Measurements from ENCODE around the gene MTMR2. TPM values are rescaled to one million over a fixed set of nuclear protein-coding genes. Genes with fewer than 3 reads are reported as not detected.
"Not testable (repeated sequence)": the region's sequence is repeated elsewhere in the genome, so short reads cannot be mapped to it uniquely, and the experiment has no call there.

Gene MTMR2
- total and polyA plus RNA-seq, 4 donors: 24.8 to 40.6 (median 32.3) TPM

- DNase-seq (no peak), ATAC-seq (ENCODE audit: low FRiP score) (no peak)
- no peaks in the 10 kb centered on the region for H3K27me3 ChIP-seq (ENCODE audit: control insufficient read depth in 1 of 2, insufficient read depth in 2 of 2, low read length in 1 of 2)
- H3K9me3 ChIP-seq (ENCODE audit: control insufficient read depth, low read length): no peaks in the 10 kb centered on the region
- peaks cover 0 to 6% of the 10 kb centered on the region in 2 donors for H3K36me3 ChIP-seq (ENCODE audit: control insufficient read depth in 1 of 2, insufficient read depth in 2 of 2, low read length in 1 of 2)
- peaks cover 0 to 1% of the 10 kb centered on the region in 2 donors for H3K4me1 ChIP-seq (ENCODE audit: control insufficient read depth in 1 of 2, insufficient read depth in 2 of 2, low read length in 2 of 2)
- 76% methylated on average over 3 of the region's 3 CpGs for WGBS, 2 donors
- H3K4me3 ChIP-seq (ENCODE audit: low read length in 2 of 2): no peak overlapping the region
- H3K27ac ChIP-seq (ENCODE audit: low read depth in 1 of 2, low read length in 2 of 2): no peak overlapping the region
- intact Hi-C loops (cut with DNase I): no loop called here
Measured at GRCh38 chr11:95832763-95833162, 91.1 kb downstream of the MTMR2 start.

- no peak overlapping the region for H3K27ac ChIP-seq (ENCODE audit: low read depth in 1 of 2, low read length in 2 of 2)
- H3K4me1 ChIP-seq (ENCODE audit: control insufficient read depth in 1 of 2, insufficient read depth in 2 of 2, low read length in 2 of 2): peaks cover 0 to under 1% of the 10 kb centered on the region in 2 donors
- H3K27me3 ChIP-seq (ENCODE audit: control insufficient read depth in 1 of 2, insufficient read depth in 2 of 2, low read length in 1 of 2): no peaks in the 10 kb centered on the region
- no peak for ATAC-seq (ENCODE audit: low FRiP score)
- WGBS, 2 donors: 63 to 66% methylated on average over 2 of the region's 2 CpGs
- H3K4me3 ChIP-seq (ENCODE audit: low read length in 2 of 2): no peak overlapping the region
- no peaks in the 10 kb centered on the region for H3K9me3 ChIP-seq (ENCODE audit: control insufficient read depth, low read length)
- H3K36me3 ChIP-seq (ENCODE audit: control insufficient read depth in 1 of 2, insufficient read depth in 2 of 2, low read length in 1 of 2): peaks cover 0 to 6% of the 10 kb centered on the region in 2 donors
- DNase-seq: no peak
- intact Hi-C loops (cut with DNase I): no loop called here
Measured at GRCh38 chr11:95831198-95831883, 92.6 kb downstream of the MTMR2 start.

DNA sequence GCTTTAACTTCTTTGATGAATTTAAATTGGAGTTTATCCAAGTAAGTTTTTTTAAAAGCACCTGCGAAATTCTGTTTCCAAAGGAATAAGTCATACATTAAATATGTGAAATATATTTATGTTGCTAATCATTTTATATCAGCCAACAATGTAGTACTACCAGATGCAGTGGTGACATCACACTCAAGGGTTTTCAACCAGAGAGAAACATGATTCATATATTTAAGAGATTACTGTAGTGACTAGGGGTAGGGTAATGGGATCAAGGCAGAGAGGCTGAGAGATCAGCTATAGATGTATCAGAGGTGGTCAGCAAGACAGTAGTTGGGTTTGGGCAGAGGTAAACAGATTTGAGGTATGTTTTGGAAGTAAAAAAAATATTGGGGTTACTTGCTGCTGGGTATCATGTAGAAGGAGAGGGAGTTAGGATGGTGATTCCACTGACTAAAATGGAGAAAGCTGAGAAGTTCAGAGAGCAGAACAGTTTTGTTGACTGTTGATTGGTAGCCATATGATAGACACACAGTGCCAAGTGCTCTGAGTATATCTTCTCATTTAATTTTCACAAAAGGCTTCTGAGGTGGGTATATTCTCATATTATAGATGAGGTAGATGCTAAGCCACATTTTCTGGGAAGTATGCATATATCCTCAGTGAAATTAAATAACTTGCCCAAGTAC lies 94.2 kb downstream of the MTMR2 start:
- intact Hi-C loops (cut with DNase I): no loop called here
- H3K36me3 ChIP-seq (ENCODE audit: control insufficient read depth in 1 of 2, insufficient read depth in 2 of 2, low read length in 1 of 2): peaks cover 0 to 3% of the 10 kb centered on the region in 2 donors
- H3K4me1 ChIP-seq (ENCODE audit: control insufficient read depth in 1 of 2, insufficient read depth in 2 of 2, low read length in 2 of 2): no peaks in the 10 kb centered on the region
- no peak overlapping the region for H3K27ac ChIP-seq (ENCODE audit: low read depth in 1 of 2, low read length in 2 of 2)
- 67 to 78% methylated on average over 1 of the region's 1 CpG for WGBS, 2 donors
- no peaks in the 10 kb centered on the region for H3K9me3 ChIP-seq (ENCODE audit: control insufficient read depth, low read length)
- ATAC-seq (ENCODE audit: low FRiP score) (no peak), DNase-seq (no peak)
- H3K27me3 ChIP-seq (ENCODE audit: control insufficient read depth in 1 of 2, insufficient read depth in 2 of 2, low read length in 1 of 2): no peaks in the 10 kb centered on the region
- no peak overlapping the region for H3K4me3 ChIP-seq (ENCODE audit: low read length in 2 of 2)

GRCh38 chr11:95827696-95828095 lies 96.2 kb downstream of the MTMR2 start:
- ATAC-seq (ENCODE audit: low FRiP score) (no peak), DNase-seq (no peak)
- no peaks in the 10 kb centered on the region for H3K4me1 ChIP-seq (ENCODE audit: control insufficient read depth in 1 of 2, insufficient read depth in 2 of 2, low read length in 2 of 2)
- 86 to 91% methylated on average over 4 of the region's 4 CpGs for WGBS, 2 donors
- H3K36me3 ChIP-seq (ENCODE audit: control insufficient read depth in 1 of 2, insufficient read depth in 2 of 2, low read length in 1 of 2): no peaks in the 10 kb centered on the region
- H3K9me3 ChIP-seq (ENCODE audit: control insufficient read depth, low read length): no peaks in the 10 kb centered on the region
- no peak overlapping the region for H3K4me3 ChIP-seq (ENCODE audit: low read length in 2 of 2)
- no peaks in the 10 kb centered on the region for H3K27me3 ChIP-seq (ENCODE audit: control insufficient read depth in 1 of 2, insufficient read depth in 2 of 2, low read length in 1 of 2)
- no peak overlapping the region for H3K27ac ChIP-seq (ENCODE audit: low read depth in 1 of 2, low read length in 2 of 2)
- intact Hi-C loops (cut with DNase I): no loop called here

DNA sequence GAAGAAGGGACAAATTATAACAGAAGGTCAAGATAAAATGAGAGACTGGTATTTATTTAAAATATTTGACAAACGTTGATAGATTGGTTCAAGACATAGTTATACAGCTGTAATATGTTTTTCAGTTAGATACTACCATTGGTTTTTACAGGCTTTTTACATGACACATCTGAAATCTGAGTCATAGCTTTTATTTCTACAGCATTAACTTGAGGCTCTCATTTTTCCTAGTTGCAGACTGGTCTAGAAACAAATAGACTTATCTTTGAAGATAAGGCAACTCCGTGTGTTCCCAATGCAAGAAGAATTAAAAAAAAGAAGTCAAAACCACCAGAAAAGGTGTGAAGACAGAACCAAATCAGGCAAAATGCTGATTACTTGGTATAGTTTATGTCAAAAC lies 102.3 kb downstream of the MTMR2 start:
- peaks cover 0 to 4% of the 10 kb centered on the region in 2 donors for H3K36me3 ChIP-seq (ENCODE audit: control insufficient read depth in 1 of 2, insufficient read depth in 2 of 2, low read length in 1 of 2)
- 18 to 20% methylated on average over 2 of the region's 2 CpGs for WGBS, 2 donors
- no peak for DNase-seq
- no peak overlapping the region for H3K27ac ChIP-seq (ENCODE audit: low read depth in 1 of 2, low read length in 2 of 2)
- no peak for ATAC-seq (ENCODE audit: low FRiP score)
- no peaks in the 10 kb centered on the region for H3K27me3 ChIP-seq (ENCODE audit: control insufficient read depth in 1 of 2, insufficient read depth in 2 of 2, low read length in 1 of 2)
- H3K9me3 ChIP-seq (ENCODE audit: control insufficient read depth, low read length): no peaks in the 10 kb centered on the region
- H3K4me3 ChIP-seq (ENCODE audit: low read length in 2 of 2): no peak overlapping the region
- H3K4me1 ChIP-seq (ENCODE audit: control insufficient read depth in 1 of 2, insufficient read depth in 2 of 2, low read length in 2 of 2): no peaks in the 10 kb centered on the region
- intact Hi-C loops (cut with DNase I): no loop called here

DNA sequence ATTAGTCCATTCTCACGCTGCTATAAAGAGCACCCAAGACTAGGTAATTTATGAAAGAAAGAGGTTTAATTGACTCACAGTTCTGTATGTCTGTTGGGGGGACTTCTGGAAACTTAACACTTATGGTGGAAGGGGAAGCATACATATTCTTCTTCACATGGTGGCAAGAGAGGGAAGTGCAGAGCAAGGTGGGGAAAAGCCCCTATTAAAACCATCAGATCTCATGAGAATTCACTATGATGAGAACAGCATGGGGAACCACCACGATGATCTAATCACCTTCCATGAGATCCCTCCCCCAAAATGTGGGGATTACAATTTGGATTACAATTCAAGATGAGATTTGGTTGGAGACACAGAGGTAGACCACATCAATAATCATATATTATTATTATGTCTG lies 107.9 kb downstream of the MTMR2 start:
- H3K27me3 ChIP-seq (ENCODE audit: control insufficient read depth in 1 of 2, insufficient read depth in 2 of 2, low read length in 1 of 2): no peaks in the 10 kb centered on the region
- DNase-seq (no peak), ATAC-seq (ENCODE audit: low FRiP score) (no peak)
- H3K9me3 ChIP-seq (ENCODE audit: control insufficient read depth, low read length): no peaks in the 10 kb centered on the region
- intact Hi-C loops (cut with DNase I): no loop called here
- no peaks in the 10 kb centered on the region for H3K4me1 ChIP-seq (ENCODE audit: control insufficient read depth in 1 of 2, insufficient read depth in 2 of 2, low read length in 2 of 2)
- H3K4me3 ChIP-seq (ENCODE audit: low read length in 2 of 2): no peak overlapping the region
- no peaks in the 10 kb centered on the region for H3K36me3 ChIP-seq (ENCODE audit: control insufficient read depth in 1 of 2, insufficient read depth in 2 of 2, low read length in 1 of 2)
- WGBS, 2 donors: 96% methylated on average over 2 of the region's 2 CpGs
- H3K27ac ChIP-seq (ENCODE audit: low read depth in 1 of 2, low read length in 2 of 2): no peak overlapping the region

DNA sequence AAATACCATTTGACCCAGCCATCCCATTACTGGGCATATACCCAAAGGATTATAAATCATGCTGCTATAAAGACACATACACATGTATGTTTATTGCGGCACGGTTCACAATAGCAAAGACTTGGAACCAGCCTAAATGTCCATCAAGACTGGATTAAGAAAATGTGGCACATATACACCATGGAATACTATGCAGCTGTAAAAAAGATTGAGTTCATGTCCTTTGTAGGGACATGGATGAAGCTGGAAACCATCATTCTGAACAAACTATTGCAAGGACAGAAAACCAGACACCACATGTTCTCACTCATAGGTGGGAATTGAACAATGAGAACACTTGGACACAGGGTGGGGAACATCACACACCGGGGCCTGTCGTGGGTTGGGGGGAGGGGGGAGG lies 112.9 kb downstream of the MTMR2 start:
- intact Hi-C loops (cut with DNase I); H3K4me3 ChIP-seq (ENCODE audit: low read length in 2 of 2); H3K9me3 ChIP-seq (ENCODE audit: control insufficient read depth, low read length); H3K4me1 ChIP-seq (ENCODE audit: control insufficient read depth in 1 of 2, insufficient read depth in 2 of 2, low read length in 2 of 2); ATAC-seq (ENCODE audit: low FRiP score); DNase-seq; H3K27me3 ChIP-seq (ENCODE audit: control insufficient read depth in 1 of 2, insufficient read depth in 2 of 2, low read length in 1 of 2); H3K36me3 ChIP-seq (ENCODE audit: control insufficient read depth in 1 of 2, insufficient read depth in 2 of 2, low read length in 1 of 2); H3K27ac ChIP-seq (ENCODE audit: low read depth in 1 of 2, low read length in 2 of 2): not testable (repeated sequence)
- 98% methylated on average over 4 of the region's 4 CpGs for WGBS, 2 donors

DNA sequence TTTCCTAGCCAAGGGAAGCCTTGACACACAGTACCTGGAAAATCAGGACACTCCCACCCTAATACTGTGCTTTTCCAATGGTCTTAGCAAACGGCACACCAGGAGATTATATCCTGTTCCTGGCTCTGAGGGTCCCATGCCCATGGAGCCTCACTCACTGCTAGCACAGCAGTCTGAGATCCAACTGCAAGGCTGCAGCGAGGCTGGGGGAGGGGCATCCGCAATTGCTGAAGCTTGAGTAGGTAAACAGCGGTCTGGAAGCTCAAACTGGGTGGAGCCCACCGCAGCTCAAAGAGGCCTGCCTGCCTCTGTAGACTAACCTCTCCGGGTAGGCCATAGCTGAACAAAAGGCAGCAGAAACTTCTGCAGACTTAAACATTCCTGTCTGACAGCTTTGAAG lies 117.4 kb downstream of the MTMR2 start:
- WGBS, 2 donors: 98% methylated on average over 6 of the region's 6 CpGs
- H3K27me3 ChIP-seq (ENCODE audit: control insufficient read depth in 1 of 2, insufficient read depth in 2 of 2, low read length in 1 of 2); H3K27ac ChIP-seq (ENCODE audit: low read depth in 1 of 2, low read length in 2 of 2); intact Hi-C loops (cut with DNase I); ATAC-seq (ENCODE audit: low FRiP score); H3K4me3 ChIP-seq (ENCODE audit: low read length in 2 of 2); H3K4me1 ChIP-seq (ENCODE audit: control insufficient read depth in 1 of 2, insufficient read depth in 2 of 2, low read length in 2 of 2); H3K36me3 ChIP-seq (ENCODE audit: control insufficient read depth in 1 of 2, insufficient read depth in 2 of 2, low read length in 1 of 2); H3K9me3 ChIP-seq (ENCODE audit: control insufficient read depth, low read length): not testable (repeated sequence)
- DNase-seq: peak in 1 of 2 donors; percentile 42

DNA sequence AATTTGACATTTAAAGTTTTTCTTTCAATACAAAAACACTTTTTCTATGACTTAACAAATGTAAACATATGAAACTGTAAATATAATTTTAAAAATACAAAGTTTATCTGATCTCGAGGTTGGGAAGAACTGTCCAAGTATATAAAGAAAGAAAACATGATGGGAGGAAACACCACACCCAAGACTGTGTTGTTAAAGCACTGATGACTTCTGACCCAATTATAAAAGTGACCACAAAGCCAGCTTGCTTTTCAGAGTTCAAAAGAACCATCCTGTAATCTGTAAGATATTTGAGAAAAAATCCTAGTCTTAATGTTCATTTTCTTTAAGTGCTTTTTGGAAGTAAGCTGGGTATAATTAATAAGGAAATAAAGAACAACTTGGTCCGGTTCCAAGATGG lies 118.0 kb downstream of the MTMR2 start:
- intact Hi-C loops (cut with DNase I): no loop called here
- H3K9me3 ChIP-seq (ENCODE audit: control insufficient read depth, low read length): no peaks in the 10 kb centered on the region
- WGBS, 2 donors: 89 to 98% methylated on average over 2 of the region's 2 CpGs
- H3K4me1 ChIP-seq (ENCODE audit: control insufficient read depth in 1 of 2, insufficient read depth in 2 of 2, low read length in 2 of 2): no peaks in the 10 kb centered on the region
- peaks cover 0 to 3% of the 10 kb centered on the region in 2 donors for H3K36me3 ChIP-seq (ENCODE audit: control insufficient read depth in 1 of 2, insufficient read depth in 2 of 2, low read length in 1 of 2)
- ATAC-seq (ENCODE audit: low FRiP score) (no peak), DNase-seq (no peak)
- no peak overlapping the region for H3K27ac ChIP-seq (ENCODE audit: low read depth in 1 of 2, low read length in 2 of 2)
- H3K27me3 ChIP-seq (ENCODE audit: control insufficient read depth in 1 of 2, insufficient read depth in 2 of 2, low read length in 1 of 2): no peaks in the 10 kb centered on the region
- no peak overlapping the region for H3K4me3 ChIP-seq (ENCODE audit: low read length in 2 of 2)

Data from aorta (tissue), 5 donors.